ENCODE measurements around the gene RPLP1.

- TF ChIP-seq CTCF (IDR thresholded peaks at IDR 0.05) (no peak), POLR2A (IDR thresholded peaks at IDR 0.05) (no peak)
These were observed 22.3 kb downstream of the RPLP1 start for GRCh38 chr15:69474846-69475455.

All from testis (tissue), 2 donors.